Measurements from ENCODE around the gene ANKFN1.

The ANKFN1 gene

DNA sequence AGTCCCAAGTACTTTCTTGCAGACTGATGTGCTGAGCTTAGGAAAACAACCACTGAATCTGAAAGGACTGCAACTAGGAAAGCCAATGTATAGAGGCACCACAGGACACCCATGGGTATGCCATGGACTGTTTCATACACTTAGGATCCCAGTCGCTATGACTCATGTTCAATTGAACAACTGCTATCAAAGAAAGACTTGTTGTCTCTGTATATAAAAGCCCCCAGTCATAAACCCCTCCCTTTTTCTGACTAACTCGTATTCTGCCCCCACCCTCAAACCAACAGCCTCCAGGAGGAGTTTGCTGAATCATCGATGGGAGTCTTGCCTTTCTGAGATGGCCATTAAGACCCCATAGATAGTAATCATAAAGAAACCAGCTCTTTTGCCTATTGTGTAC is 205.4 kb downstream of the ANKFN1 start:
- Histone ChIP-seq H3K9ac (ENCODE audit: low read length) (no peak overlapping the region), H3K9me3 (ENCODE audit: insufficient read depth, low read length) (no peaks in the 10 kb centered on the region), H3K27me3 (ENCODE audit: low read length) (no peaks in the 10 kb centered on the region), H3F3A (ENCODE audit: insufficient read depth) (no peaks in the 10 kb centered on the region), H4K20me1 (ENCODE audit: low read depth, low read length) (no peaks in the 10 kb centered on the region), H3K27ac (ENCODE audit: low read depth, low read length) (no peak overlapping the region), H2AFZ (ENCODE audit: low read depth, low read length, severe bottlenecking) (no peak overlapping the region), H3K9me2 (replicated peaks; ENCODE audit: insufficient read depth, low read length) (no peaks in the 10 kb centered on the region), H3K4me2 (ENCODE audit: low read depth, low read length, poor library complexity, severe bottlenecking) (no peak overlapping the region), H3K79me2 (ENCODE audit: insufficient read depth, low read length) (no peaks in the 10 kb centered on the region), H3K36me3 (ENCODE audit: low read length) (no peaks in the 10 kb centered on the region), H3K4me3 (ENCODE audit: insufficient read depth, low read length, poor library complexity, severe bottlenecking) (no peak overlapping the region)
- TF ChIP-seq, protein P1, sequence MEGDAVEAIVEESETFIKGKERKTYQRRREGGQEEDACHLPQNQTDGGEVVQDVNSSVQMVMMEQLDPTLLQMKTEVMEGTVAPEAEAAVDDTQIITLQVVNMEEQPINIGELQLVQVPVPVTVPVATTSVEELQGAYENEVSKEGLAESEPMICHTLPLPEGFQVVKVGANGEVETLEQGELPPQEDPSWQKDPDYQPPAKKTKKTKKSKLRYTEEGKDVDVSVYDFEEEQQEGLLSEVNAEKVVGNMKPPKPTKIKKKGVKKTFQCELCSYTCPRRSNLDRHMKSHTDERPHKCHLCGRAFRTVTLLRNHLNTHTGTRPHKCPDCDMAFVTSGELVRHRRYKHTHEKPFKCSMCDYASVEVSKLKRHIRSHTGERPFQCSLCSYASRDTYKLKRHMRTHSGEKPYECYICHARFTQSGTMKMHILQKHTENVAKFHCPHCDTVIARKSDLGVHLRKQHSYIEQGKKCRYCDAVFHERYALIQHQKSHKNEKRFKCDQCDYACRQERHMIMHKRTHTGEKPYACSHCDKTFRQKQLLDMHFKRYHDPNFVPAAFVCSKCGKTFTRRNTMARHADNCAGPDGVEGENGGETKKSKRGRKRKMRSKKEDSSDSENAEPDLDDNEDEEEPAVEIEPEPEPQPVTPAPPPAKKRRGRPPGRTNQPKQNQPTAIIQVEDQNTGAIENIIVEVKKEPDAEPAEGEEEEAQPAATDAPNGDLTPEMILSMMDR (IDR thresholded peaks at IDR 0.05; ENCODE audit: insufficient read depth, low read length, poor library complexity, severe bottlenecking) = no peak
- no peak for TF ChIP-seq EZH2phosphoT487 (conservative IDR thresholded peaks at IDR 0.05; ENCODE audit: low read length)

DNA sequence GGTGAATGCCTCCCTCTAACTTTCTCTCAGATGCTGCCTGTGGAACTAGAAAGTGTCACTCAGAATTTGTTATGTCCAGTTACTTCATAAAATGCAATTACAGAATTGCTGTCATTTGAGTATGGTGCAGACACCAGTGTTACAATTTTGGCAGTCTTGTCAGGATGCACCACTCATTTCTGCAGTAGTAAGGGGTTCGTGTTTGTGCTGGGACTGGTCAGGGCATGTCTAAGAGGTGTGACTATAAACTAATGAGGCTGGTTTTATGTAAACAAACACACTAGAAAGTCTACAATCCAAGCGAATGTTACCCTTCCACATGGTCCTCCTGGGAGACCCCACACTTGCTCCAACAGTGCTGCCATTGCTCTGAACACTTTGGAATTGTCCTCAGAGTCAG is 206.2 kb downstream of the ANKFN1 start:
- H3K27ac ChIP-seq (ENCODE audit: low read depth, low read length) = no peak overlapping the region
- no peak overlapping the region for H2AFZ ChIP-seq (ENCODE audit: low read depth, low read length, severe bottlenecking)
- no peaks in the 10 kb centered on the region for H3F3A ChIP-seq (ENCODE audit: insufficient read depth)

DNA sequence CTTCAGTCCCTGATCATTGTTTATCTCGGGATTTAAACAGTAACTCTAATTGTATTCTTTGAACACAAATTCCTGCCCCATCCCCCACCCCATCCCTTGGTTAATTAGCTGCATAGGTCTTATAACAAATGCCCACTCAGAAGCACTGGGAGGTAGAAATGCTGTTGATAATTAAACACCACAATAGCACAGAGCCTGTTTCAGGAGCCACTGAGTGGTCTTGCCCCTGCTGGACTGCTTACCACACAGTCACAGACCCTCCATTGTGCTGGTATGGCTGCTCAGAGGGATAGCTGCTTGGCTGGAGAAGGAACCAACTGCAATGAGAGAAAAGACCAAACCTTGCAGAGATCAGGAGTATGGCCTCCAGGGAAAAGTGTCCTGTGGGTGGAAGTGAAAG is 214.1 kb downstream of the ANKFN1 start:
- Histone ChIP-seq H3K9me2 (replicated peaks; ENCODE audit: insufficient read depth, low read length) (no peaks in the 10 kb centered on the region), H3K4me2 (ENCODE audit: low read depth, low read length, poor library complexity, severe bottlenecking) (no peak overlapping the region), H3K36me3 (ENCODE audit: low read length) (no peaks in the 10 kb centered on the region), H3F3A (ENCODE audit: insufficient read depth) (no peaks in the 10 kb centered on the region), H3K27ac (ENCODE audit: low read depth, low read length) (no peak overlapping the region), H3K4me3 (ENCODE audit: insufficient read depth, low read length, poor library complexity, severe bottlenecking) (no peak overlapping the region), H3K9ac (ENCODE audit: low read length) (no peak overlapping the region), H3K9me3 (ENCODE audit: insufficient read depth, low read length) (no peaks in the 10 kb centered on the region), H4K20me1 (ENCODE audit: low read depth, low read length) (no peaks in the 10 kb centered on the region), H3K27me3 (ENCODE audit: low read length) (no peaks in the 10 kb centered on the region), H2AFZ (ENCODE audit: low read depth, low read length, severe bottlenecking) (no peak overlapping the region), H3K79me2 (ENCODE audit: insufficient read depth, low read length) (no peaks in the 10 kb centered on the region)
- TF ChIP-seq, protein P1 (IDR thresholded peaks at IDR 0.05; ENCODE audit: insufficient read depth, low read length, poor library complexity, severe bottlenecking) = no peak
- no peak for TF ChIP-seq EZH2phosphoT487 (conservative IDR thresholded peaks at IDR 0.05; ENCODE audit: low read length)

More for the DNA sequence above, 206.2 kb downstream of the ANKFN1 start:
- Histone ChIP-seq H3K9me2 (replicated peaks; ENCODE audit: insufficient read depth, low read length) (no peaks in the 10 kb centered on the region), H3K27me3 (ENCODE audit: low read length) (no peaks in the 10 kb centered on the region), H3K4me3 (ENCODE audit: insufficient read depth, low read length, poor library complexity, severe bottlenecking) (no peak overlapping the region), H3K79me2 (ENCODE audit: insufficient read depth, low read length) (no peaks in the 10 kb centered on the region), H3K36me3 (ENCODE audit: low read length) (no peaks in the 10 kb centered on the region), H3K9ac (ENCODE audit: low read length) (no peak overlapping the region), H3K9me3 (ENCODE audit: insufficient read depth, low read length) (no peaks in the 10 kb centered on the region), H4K20me1 (ENCODE audit: low read depth, low read length) (no peaks in the 10 kb centered on the region), H3K4me2 (ENCODE audit: low read depth, low read length, poor library complexity, severe bottlenecking) (no peak overlapping the region)
- TF ChIP-seq, protein P1 (IDR thresholded peaks at IDR 0.05; ENCODE audit: insufficient read depth, low read length, poor library complexity, severe bottlenecking) = no peak
- TF ChIP-seq EZH2phosphoT487 (conservative IDR thresholded peaks at IDR 0.05; ENCODE audit: low read length) = no peak

Data from SU-DHL-6 (cell line).